ENCODE results near the gene FARP1.

Gene FARP1

DNA sequence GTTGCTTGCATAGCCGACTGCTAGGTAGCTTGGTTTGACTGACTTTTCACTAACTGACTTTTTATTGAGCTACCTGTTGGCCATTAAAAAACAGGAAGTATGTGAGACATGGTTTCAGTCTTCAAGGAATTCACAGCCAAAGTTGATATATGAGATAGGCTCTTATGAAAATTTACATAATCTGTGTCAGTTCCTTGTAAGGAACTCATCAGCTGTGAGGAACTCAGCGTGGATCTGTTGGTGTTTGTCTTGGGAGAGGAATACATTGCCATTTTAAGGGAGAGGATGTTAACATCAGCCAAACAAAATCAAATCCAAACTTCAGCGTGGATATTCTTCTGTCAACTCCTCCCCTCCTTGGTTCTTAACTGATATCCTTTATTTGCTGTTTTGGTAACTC is 32.1 kb downstream of the FARP1 start:
- DNase-seq, result no peak

DNA sequence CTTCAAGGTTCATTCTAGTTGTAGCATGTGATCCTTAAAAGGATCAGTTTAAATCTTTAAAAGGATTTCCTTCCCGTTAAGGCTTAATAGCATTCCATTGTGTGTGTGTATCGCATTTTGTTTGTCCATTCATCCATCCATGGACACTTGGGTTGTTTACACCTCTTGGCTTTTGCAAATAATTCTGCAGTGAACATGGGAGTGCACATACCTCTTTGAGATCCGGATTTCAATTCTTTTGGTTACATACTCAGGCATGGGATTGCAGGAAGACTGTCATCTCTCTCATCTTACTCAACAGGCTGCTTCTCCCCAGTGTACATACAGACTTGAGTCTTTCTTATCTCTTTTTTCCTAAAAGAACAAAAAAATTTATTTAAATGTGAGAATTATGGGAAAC is 32.9 kb downstream of the FARP1 start:
- no peak for DNase-seq

DNA sequence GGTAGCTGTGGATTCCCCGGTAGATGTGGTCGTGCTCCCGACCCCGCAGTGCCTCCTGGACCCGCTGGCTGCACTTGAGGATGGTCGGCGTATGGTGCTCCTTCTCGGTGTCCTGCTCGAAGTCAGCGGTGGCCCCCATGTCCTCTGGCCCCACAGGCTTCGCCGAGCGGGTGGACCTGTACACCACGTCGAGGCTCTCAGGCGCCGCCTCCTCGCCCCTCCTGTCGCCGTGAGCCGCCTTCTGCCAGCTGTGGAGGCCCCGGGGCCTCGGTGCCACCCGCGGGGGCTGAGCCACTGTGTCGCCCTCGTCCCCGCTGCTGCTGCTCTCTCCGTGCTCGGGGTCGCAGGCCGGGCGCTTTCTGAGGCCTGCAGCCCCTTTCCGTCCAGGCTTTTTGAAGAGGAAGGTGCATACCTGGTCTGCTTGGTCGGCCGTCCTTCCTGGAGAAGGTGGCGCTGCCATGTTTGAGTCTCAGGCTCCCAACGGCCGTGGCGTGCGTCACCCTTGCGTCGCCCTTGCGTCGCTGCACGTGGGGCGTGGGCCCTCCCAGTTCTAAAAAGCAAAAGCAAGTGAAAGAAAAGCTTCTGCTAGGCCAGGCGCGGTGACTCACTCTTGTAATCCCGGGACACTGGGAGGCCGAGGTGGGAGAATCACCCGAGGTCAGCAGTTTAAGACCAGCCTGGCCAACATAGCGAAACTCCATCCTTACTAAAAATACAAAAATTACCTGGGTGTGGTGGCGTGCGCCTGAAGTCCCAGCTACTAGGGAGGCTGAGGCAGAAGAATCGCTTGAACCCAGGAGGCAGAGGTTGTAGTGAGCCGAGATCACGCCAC is 34.1 kb downstream of the FARP1 start, which contains the start of gene RNF113B:
RNF113B (minus strand) TSS at position 493 of the 832 bp plus-strand sequence; CDS start at position 460, 33 bp downstream.
- DNase-seq, result no peak

DNA sequence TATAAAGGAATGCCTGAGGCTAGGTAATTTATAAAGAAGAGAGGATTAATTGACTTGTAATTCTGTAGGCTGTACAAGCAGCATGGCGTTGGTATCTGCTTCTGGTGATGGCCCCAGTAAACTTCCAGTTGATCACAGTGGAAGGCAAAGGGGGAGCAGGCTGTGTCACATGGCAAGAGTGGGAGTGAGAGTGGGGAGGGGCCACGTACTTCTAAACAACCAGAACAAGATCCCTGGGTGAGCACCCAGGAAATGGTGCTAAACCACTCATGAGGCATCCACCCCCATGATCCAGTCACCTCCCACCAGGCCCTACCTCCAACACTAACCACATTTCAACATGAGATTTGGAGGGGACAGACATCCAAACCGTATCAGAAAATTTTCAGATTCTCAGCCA is 37.2 kb downstream of the FARP1 start:
- no peak for DNase-seq

DNA sequence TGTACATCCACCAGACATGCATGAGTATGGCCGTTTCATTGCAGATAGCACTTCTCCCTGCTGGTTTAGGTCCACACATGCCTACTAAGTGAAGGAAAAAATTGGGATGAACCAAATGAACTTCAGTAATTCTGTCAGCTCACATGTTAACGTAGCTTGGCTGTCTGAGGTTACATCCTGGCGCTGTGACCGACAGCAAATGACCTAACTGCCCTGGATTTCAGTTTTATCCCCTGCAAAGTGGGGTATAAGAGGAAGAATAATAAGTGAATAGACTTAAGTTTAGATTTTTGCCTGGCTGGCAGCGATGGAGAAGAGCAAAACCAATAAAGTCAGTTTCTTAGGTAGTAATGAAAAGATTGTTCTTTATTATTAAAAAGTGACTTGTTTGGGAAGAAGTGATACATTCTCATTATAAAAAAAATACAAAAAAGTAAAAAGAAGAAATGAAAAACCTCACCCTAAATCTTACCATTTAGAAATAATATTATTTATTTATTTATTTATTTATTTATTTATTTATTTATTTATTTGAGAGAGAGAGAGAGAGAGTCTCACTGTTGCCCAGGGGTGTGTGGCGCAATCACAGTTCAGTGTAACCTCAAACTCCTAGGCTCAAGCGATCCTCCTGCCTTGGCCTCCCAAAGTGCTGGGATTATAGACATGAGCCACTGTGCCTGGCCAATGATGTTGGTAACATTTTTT is 38.4 kb downstream of the FARP1 start:
- no peak for DNase-seq

DNA sequence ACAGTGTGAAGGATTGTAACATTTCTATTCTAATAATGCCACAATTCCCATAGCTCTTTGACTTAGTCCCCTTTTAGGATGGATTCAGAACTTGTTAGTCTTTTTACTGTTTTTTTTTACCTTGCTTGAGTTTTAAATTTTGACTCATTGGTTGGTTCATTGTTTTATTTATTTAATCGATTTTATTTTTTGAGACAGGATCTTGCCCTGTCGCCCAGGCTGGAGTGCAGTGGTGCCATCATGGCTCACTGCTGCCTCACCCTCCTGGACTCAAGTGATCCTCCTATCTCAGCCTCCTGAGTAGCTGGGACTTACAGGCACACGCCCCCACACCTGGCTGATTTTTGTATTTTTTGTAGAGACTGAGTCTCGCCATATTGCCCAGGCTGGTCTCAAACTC is 39.3 kb downstream of the FARP1 start:
- no peak for DNase-seq

DNA sequence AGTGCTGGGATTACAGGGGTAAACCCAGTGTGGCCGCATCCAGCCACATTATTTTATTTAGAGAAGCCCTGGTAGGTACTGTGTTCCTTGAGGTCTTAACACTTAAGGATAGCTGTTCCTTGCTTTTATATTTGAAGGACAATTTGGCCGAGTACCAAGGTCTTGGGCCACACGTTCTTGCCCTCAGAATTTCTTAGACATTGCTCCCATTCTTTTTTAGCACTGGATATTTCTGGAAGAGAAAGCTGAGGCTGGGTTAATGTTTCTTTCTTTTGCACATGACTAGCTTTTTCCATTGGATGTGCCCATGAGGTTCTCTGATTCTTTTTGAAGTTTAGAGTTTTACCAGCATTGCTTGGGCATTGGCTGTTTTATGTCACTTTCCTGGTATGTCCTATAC is 39.7 kb downstream of the FARP1 start:
- no peak for DNase-seq

DNA sequence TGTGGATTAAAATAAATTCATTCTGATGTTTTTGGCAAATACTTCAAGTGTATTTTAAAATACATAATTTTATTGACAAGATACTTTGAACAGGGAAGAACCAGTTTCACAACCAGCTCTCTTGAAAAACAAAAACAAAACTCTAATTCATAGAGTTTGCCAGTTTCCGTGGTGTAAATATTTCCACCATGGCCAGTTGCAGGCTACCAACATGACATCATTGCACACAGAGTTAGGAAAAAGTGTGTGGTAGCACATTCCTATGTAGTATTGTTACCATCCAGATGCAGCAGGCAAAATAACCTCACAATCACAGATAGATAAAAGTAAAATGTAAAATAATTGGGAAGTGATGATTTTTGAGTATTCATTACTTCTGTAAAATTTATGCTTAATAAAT is 41.9 kb downstream of the FARP1 start:
- DNase-seq, result no peak

DNA sequence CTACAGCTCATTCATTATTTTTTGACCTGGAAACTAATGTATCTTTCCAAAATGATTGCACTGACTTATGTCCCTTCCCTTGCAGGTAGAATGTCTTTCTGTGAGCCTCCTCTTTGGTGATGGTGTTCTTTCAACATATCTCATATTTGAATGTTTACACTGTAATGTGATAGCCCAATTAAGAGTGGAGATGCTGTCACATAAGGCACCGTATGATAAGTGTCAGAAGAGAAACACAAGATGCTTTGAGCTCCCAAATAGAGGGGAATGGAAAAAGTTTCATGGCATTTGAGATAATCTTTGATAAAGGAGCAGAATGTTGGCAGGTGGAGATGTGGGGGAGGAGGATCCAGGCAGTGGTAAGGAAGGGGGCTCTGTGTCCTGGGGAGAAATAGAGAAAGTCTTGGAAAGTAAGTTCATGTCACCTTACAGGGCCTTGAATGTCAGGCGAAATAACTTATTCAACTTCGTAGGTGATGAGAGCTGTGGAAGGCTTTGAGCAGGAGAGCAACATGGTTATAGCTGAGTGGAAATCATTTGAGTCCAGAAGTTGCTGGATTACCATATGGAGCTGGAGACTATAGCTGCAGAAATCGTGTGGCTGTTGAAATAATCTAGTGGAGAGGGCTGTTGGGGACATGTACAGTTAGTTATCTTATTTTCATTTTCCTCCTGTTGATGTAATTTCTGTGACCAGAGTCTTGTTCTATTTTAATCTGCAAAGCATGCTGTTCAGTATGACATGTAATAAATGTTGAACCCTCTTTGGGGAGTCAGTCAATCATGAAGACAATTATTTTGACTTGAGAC is 44.5 kb downstream of the FARP1 start:
- DNase-seq, result no peak

DNA sequence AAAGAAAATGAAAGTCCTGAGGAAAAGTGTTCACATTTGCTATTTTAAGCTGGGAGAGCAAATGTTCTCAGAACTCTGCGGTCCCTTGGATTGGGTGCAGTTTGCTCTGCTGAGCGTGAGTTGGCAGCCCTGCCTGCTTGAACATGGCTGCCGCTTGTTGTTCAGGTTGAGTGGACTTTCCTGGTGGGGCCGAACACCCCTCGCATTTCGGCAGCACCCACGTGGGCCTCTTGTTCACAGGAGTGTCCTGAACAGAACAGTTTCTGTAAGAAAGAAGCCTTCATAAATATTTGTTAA is 45.0 kb downstream of the FARP1 start:
- DNase-seq, result no peak

DNA sequence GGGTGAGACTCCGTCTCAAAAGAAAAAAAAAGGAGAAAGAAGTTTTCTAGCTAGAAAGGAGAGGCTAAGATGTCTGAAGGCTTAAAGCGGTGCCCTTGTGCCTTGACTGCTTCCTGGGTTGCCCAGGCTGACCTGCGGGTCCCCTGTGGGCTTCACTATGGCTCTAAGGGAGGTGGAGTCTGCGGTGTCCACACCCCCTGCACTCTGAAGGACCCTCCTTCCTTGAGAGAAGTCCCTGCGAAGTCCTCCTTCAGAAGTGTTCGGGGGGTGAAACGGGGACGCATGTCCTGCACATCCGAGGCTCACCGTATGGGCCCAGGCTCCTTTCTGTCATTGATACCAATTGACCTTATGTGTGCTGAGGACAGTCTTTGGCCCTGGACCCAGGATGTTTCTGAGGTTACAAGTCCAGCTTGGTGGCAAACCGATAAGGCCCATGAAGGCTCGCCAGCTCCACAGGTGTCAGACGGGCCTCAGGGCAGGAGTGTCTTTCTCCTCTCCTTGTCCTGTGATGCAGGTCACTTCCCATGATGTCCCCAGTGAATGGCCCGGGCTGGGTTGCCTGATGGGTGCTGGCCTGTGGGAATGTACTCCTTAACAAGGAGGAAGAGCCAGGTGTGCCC is 45.8 kb downstream of the FARP1 start:
- DNase-seq, result no peak

DNA sequence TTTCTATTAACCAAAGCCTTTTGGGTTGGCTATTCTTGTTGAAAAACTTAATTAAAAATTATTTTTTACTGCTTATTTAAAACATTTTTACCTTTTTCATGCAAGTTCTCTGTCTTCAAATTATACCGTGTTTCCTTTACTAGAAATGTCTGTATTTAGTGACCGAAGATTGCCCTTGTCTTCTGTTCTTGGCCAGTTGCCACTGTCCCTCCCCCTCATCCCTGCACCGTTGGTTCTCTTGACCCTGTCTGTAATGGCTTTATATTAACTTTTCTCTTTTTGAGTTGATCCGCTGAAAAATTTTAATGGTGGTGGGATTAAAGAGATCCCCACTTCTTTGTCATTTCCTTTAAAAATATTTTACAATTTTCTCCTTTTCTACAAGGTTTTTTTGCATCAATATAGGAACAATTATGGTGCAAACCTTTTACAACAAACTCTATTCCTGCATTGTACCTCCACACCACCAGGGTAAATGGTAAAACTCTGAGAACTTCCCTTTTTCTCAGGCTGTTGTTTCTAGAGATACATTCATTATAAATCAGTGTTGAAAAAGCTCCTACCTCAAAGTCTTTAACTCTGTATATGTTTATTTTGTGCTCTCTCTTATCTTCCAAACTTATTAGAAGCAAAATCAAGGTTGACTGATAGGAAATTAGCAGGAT is 47.1 kb downstream of the FARP1 start:
- no peak for DNase-seq

DNA sequence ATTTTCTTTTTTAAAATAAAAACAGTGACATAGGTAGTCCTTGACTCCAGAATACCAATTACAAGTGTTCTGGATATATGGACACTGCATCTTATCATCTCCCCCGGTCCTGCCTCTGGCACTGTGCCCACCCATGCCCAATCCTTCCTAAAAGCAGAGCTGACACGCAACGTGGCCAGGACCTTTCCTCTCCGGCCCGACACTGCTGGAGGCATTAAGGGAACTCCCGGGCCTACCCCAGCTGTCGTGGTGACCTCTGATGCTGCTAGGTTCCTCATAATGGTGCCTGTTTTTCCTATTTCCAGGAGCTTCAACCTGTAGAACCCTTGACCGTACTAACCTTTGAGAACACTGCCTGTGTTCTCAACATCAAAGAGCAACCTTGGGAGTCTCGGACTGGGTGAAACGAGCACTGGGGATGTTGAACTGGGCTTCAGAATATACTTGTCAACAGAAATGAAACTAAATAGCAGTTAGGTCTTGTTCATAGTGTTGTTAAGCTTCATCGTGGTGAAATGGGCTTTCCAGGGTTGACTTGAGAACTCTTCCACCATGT is 48.1 kb downstream of the FARP1 start:
- DNase-seq, result no peak

DNA sequence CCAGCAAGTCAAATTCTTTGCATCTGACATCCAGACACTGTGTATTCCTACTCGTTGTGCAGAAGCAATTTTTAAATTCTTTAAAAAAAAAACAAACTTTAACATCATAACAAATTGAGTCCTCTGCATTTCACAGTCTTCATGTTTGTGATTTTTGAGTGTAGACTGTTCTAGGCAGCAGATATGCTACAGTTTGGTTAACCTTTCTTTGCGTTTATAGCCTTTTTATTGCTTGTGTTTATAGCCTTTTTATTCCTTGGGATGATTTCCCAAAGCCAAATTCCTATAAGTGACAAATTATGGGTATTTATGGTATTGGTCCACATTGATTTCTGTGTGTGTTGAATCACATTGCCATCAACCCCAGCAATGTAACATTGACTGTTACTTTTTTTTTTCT is 49.1 kb downstream of the FARP1 start:
- DNase-seq, result no peak

DNA sequence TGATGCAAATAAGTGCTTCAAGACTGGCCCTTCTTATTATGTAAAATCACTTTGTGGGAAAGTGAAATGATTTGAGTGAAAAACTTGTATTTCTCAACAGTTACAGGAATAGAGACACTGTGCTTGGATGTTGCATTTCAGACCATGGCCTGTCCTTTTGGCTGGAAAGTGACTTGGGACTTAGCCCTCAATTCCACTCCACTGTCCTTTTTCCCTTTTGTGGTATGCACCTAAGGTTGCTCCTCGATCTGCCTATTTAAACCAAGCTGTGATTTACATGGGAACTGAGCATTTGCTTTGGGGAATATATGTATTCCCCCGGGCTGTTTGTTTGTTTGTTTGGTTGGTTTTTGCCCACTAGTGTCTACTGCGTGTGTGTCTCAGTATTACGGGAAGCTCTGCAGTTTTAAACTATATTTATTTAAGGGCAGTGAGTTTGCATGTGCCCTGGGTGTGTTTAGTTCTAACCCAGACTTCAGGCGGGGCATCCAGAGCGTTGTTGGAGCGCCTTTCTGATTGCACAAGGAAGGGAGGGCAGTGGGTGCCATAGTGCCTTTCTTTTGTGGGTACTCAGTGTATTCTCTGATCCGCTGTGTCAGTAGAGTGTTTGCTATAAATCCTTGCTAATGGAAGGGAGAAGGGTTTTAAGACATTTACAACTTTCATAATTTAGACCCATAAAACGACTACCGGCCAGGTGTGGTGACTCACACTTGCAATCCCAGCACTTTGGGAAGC is 52.3 kb downstream of the FARP1 start:
- DNase-seq, result no peak

DNA sequence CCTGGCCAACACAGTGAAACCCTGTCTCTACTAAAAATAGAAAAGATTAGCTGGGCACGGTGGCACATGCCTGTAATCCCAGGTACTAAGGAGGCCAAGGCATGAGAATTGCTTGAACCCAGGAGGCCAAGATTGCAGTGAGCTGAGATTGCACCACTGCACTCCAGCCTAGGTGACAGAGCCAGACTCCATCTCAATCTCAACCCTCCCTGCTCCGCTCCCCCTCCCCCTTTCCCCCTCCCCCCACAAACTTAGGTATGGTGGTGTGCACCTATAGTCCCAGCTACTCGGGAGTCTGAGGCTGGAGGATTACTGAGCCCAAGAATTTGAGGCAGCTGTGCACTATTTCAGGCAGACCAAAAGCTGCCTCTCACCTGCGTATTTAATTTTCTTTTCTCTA is 55.8 kb downstream of the FARP1 start:
- DNase-seq, result no peak

DNA sequence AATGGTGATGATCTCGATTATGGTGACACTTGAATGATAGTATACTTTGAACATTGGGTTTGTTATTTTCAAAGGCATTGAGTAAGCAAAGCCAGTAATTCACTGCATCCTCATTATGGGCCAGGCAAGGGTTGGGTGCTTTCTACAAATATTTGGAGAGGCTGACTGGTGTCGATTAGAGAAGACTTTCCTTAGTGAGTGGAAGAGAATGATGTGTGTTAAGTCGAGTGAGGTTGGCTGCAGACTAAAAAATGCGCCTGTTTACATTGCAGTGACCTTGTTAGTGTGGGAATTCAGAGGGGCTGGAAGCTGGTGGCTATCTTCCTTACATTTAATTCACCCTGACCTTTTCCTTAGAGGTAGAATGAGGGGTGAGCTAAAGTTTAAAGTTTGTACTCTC is 56.6 kb downstream of the FARP1 start:
- DNase-seq, result no peak

DNA sequence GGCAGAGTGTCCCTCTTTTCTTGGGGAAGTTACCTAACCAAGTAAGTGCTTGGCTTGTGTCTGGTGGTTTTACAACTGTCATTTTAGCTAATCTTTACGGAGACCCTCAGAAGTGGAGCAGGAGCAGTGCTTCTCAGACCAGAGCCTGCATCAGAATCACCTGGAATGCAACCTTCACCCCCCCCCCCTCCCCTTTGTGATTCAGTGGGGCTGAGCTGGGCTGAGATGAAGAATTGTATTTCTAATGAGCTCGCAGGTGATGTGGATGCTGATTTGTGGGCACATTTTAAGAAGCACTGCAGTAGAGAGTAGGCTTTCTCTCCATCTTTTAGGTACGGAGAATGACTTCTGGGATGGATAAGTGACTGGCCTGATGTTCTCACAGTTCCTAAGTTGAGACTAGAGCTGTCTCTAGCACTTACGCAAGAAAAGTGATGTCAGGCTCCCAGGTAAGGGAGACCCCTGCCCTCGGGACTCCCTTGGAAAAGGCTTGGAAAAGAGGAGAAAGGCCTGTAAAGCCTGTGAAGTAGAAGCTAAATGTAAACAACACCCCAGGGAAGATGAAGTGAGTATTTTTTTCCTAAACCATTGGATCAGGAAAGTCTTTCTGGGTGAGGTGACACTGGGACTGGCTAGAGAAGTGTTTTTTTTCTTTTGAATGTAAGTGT is 57.5 kb downstream of the FARP1 start:
- no peak for DNase-seq

DNA sequence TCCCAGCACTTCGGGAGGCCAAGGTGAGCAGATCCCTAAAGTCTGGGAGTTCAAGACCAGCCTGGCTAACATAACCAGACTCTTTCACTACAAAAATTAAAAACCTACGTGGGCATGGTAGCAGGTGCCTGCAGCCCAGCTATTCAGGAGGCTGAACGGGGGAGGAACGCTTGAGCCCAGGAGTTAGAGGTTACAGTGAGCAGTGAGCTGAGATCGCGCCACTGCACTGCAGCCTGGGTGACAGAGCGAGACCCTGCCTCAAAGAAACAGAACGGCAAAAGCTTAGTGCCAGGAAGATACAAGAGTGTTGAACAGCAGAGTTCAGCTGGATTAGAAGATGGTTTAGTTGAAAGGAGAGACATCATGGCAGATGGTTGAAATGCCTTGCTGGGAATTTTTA is 58.3 kb downstream of the FARP1 start:
- DNase-seq, result no peak

DNA sequence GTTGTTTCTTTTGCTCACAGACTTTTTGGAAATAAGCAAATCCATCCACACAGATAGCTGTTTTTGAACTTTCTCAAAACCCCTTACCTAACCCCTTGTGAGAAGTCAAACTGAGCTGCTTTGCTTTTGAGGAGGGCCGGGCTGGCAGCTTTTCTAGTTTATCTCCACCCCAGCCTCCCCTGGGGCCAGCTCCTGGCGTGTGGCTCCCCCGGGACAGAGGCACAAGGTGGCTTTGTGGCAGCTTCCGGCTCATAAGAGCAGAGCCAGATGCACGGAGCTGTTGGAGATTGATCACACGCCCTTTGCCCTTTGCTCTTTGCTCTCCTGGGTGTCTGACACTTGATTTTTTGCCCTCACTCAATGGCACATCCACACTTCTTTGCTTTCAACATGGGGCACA is 59.1 kb downstream of the FARP1 start:
- DNase-seq, result no peak

DNA sequence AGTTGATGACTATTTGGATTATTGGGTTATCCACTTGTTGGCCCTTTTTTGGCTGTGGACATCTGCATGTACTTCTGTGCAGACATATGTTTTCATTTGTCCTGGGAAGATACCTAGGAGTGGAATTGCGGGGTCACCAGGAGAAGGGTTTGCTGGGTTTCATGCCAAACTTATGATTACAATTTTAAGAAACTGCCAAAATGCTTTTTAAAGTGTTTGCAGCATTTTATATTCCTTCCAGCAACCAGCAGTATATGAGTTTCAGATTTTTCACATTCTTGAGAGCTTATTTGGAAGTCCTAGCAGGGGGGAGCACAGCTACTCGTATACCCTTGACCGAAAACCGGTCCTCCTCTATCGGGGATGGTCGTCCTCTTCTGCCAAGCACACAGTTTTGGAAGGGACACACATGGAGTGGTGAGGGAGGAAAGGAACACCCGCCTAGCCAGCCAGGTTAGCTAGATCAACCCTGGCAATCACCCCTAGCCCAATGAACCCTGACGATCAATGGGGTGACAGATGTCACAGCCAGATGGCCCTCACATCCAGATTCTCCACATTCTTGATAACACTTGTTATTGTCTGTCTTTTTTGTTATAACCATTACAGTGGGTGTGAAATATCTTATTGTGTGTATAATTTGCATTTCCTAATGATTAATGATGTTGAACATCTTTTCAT is 60.9 kb downstream of the FARP1 start:
- DNase-seq, result no peak

Measured in SW 1271 (cell line).